ENCODE results near the gene AGK.
A peak's percentile ranks its signal among the peaks of the same experiment; 100 is the strongest.
"Not testable (repeated sequence)": the region's sequence is repeated elsewhere in the genome, so short reads cannot be mapped to it uniquely, and the experiment has no call there.

Gene AGK

DNA sequence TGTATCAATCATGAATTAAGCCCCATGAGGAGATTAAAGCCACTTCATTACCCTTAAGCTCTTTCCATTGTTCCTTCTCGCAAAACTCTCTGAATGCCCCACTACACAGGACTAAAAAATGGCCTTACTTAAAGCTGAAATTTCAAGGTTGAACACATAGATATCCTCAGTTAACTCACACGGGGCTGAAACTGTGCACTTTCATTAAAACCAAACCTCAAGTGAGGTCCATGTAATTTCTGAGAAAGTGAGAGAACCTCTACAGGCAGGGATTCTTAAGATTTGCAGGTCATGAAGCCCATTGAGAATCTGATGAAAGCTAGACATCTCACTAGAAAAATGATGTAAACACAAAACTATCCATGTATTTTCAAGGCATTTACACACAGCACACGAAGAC is 134.9 kb downstream of the AGK start:
- no peak for DNase-seq

DNA sequence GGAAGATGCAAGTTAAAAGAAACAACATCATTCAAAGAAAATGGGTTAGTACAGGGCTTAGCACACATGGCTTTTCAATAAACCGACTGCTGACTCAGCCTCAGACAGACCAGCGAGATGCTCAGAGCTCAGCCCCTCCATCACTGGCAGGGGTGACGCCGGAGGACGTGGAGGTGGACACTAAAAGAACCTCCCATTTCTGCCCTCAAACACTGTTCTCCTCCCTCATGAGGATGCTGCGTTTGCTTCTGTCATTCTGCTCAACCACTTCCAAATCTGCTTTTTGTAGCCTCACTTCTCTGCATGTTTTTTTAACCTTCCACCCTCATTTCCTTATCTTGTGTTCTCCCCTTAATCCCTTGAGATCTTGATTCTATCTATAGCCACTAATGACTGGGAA is 135.5 kb downstream of the AGK start:
- no peak for DNase-seq

DNA sequence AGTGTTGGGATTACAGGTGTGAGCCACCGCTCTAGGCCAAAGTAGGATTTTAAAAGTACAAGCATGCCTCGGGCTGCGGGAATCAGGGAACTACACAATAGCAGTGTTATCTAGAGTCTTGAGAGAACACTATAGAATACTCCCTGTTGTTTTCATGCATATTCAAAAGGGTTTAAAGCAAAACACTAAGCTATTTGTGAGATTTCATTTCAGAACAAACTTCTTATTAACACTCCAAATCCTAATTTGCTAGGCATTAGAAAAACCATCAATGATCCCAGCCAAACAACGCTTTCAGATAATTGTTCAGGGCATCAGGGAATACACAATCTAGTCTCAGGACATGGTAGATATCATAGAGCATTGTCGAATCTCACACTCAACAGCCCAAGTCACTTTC is 136.8 kb downstream of the AGK start:
- no peak for DNase-seq

DNA sequence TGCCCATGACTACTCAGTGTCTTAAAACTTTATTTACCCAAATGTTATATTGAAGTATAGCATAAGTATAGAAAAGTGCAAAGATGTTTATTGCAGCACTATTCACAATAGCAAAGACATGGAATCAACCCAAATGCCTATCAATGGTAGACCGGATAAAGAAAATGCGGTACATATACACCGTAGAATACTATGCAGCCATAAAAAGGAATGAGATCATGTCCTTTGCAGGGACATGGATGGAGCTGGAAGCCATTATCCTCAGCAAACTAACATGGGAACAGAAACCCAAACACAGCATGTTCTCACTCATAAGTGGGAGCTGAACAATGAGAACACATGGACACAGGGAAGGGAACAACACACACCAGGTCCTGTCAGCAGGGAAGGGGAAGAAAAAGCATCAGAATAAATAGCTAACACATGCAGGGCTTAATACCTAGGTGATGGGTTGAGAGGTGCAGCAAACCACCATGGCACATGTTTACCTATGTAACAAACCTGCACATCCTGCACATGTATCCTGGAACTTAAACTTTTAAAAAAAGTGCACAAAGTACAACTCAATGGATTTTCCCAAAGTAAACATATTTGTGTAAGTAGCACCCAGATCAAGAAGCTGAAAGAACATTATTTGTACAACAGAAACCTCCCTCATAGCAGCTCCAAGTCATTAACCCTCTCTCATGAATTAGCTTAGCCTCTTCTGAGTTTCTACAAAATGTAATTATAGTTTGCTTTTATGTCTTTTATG is 138.0 kb downstream of the AGK start:
- DNase-seq: not testable (repeated sequence)

DNA sequence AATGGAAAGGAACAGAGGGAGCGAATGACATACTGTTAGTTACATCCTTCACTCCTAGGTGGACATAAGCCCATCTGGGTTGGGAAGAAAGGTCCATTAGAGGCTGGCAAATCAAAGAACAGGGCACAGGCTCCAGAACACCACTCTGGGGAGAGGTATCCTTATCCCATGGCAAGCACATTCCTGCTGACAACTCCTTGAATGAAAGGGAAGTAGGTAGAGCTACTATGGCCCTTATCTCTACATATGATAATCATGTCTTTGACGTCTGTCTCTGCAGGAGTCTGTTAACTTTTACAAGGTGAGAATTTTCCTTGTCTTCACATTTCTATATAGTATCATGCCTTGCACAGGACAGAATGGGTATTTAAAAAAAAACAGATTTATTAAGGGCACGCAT is 140.3 kb downstream of the AGK start:
- no peak for DNase-seq

DNA sequence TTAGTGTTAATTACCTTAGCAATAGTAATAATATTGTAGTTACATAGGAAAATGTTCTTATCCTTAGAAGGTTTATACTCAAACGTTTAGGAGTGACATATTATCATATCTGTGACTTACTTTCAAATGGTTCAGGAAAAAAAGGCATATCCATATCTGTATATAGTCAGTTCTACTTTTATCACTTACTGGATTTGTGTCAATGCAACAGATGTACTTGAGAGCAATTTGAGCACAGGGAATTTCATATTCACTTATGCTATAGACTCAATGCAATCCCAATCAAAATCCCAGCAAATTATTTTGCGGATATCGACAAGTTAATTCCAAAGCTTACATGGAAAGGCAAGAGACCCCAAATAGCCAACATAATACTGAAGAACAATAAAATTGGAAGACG is 140.8 kb downstream of the AGK start:
- DNase-seq: no peak

DNA sequence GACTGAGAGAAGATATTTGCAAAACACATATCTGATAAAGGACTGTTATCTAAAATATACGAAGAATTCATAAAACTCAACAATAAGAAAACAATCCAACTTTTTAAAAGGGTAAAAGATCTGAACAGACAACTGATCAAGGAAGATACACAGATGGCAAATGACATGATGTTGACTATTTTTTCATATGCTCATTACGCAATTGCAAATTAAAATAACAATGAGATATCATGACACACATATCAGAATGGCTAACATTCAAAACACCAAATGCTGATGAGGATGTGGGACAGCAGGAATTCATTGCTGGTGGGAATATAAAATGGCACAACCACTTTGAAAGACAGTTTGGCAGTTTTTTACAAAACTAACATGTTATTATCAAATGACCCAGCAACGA is 141.9 kb downstream of the AGK start:
- DNase-seq: no peak

DNA sequence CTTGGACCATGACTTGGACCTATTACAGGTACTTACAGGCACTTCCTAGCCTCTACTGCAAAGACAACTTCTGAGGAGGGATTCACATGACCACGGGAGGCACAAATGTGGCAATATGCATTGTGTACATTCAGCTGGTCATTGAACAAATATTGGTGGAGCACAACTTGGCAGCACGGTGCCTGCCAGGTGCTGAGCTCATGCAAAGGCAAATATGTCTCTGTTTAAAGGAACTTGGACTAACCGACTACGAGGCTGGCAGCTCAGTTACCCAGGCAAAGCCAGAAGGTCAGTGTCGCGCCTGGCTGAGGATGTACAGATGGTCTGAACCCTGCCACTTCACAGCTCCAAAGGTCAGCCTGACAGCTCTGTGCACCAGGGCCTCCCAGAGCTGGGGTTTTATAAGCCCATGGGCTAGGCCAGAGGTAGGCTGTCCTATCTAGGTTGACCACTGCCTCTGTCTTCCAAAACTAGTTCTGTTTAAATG is 144.6 kb downstream of the AGK start:
- DNase-seq: no peak

DNA sequence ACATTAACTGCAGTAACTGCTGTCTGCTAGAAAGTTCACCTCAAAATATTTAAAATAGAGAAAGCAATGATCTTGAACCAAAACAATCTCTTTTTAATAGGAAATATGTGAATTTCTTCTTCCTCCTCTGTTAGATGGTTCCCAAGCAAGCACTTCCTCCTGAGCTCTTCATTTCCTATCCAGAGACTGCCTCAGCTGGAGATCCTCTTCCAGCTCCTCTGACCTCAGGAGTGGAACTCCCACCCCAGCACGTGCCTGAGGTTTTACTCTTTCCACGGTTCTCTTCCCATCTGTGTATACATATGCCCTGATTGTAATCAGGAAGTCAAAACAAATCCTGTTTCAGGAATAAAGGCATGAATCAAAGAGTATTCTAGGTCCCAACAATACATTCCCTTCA is 145.1 kb downstream of the AGK start:
- peak; percentile 63 to 76 (median 72) for DNase-seq

DNA sequence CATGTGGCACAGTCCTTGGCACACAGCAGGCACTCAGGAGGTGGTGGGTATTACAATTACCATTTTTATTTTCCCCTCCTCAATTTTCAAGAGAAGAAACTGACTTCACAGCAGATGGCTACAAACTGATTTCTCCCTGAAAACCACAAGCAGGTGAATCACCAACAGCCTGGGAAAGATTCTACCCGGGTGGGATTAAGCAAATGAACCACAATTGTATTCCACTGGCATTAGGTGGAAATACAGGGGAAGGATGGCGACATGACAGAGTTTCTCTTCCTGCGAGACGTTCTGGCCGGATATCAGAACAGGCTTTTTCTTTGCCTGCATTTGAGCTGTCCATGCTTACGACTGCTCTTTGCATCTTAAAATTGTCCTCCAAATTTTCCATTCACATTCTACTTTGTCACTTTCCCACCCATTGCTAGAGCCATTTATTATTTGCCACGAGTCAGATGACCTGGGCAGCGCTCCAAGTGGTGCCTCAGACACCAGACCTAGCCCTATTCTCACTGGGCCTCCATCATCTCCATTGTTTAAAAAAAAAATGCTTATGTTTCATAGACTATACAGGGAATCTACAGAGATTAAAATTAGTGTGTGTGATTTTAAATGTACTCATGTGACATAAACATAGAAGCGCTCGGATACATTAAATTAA is 146.1 kb downstream of the AGK start:
- DNase-seq: no peak

DNA sequence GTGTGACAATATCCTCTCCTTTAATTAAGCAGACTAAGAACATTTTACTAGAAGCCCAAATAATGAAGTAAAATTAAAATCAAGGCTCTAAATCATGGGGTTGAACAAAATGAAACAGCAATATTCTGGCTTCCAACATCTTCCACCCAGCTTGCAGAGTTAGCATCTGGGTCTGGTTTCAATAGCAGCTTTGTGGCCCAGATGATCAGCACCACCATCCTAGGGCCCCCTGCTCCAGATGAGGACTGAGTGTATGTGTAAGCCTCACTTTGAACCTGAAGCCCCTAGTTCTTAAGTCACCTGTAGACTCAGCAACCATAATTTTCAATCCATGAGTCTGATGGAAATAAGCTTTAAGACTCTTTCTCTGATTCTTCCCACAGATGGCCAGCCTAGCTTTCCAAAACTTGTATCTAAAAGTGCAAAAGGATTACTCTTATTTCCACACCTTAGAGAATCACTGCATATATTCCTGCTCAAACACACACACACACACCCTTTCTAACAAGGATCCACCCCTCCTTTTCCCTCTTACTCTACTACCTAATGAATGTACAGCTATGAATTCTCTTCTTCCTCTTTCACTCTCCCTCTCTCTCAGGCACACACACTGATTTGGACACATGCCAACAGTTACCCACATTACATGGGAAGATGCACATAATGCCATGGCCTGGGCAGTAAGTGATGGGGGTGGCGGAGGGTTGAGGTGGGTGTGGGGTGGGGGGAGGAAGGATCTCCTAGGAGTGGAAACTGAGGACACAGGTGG is 147.2 kb downstream of the AGK start:
- peak in 3 of 4 experiments; percentile 33 to 73 (median 39) for DNase-seq

DNA sequence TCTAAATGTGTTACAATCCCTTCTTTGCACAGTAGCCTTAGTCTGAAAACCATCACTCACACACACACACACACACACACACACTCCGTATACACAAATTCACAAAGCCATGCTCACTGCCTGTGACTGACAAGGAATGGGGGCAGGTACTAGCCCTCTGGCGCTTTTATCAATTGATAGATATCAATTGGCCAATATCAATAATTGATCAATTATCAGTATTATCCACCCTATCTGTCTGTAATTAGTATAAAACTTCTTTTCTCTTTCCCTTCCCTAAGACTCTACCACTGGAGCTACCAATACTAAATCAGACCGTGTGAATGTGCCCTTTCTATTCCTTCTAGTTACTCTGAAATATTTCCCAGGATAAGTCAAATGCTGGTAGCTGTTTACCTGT is 148.7 kb downstream of the AGK start:
- no peak for DNase-seq

DNA sequence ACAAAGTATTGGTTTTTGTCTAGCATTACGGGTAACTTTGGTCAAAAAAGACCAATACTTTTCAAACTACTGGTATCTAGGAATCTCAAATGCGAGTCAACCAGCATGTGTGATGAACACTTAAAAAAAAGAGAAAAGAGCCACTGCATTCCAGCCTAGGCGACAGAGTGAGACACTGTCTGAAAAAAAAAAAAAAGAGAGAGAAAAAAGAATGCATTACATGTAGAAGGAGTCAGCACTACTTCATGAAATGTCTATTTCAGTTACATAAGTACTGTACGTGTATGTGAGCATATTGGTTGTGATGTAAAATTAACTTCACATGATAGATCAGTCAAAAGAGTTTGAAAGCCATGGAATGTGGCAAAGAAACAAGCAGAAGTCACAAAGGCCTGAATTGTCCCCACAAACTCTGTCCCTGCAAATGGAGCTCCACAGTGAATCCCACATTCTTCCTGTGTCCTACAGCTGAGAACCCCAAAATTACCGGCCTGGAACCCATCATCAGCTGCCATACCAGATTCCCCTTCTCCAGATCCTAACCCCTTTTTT is 149.2 kb downstream of the AGK start:
- no peak for DNase-seq

DNA sequence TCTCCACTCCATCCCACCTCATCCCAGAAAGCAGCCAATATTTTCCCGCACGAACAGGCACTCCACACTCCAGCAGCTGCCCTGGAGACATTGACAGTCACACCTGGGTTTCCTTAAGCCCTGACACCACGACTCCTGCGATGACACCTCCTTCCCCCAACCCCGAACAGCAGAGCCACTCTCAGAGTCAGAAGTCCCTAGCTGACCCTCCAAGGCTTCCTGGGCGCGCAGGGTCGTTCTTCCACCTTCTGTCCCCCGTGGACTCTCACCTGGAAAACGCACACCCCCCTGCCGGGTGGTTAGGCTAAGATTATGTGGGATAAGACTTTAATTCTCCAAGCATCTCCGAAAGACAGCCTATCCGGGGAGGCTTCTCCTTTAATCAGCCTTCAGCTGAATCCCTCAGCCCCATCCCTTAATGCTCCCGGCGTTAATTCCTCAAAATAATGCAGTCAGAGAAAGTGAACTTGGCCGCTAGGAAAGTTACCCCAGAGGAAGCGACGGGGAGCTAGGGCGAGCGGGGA is 149.7 kb downstream of the AGK start:
- peak; percentile 23 to 60 (median 44) for DNase-seq

DNA sequence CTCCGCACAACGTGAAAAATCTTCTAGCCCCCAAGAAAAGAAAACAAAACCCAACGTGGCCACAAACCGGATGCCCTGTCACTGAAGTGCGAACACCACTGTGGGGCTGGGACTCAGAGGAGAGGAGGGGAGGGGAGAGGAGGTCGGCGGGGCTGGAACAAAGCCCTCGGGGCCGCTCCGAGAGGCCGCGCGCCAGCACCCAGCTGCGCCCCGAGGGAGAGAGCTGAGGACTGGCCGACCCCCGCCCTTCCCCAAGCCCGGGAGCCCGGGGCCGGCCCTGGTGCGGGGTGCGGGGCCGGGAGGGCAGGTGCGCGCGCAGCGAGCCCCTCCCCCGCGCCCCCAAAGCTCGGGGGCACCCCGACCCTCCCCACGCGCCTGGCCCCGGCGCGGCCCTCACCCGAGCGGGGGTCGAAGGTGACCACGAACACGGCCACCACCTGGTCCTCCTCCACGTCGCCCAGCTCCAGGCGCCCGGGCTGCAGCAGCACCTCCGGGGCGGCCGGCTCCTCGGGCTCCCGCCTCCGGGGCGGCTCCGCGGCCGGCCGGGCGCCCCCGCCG is 150.4 kb downstream of the AGK start:
- peak; percentile 21 to 46 (median 34) for DNase-seq

DNA sequence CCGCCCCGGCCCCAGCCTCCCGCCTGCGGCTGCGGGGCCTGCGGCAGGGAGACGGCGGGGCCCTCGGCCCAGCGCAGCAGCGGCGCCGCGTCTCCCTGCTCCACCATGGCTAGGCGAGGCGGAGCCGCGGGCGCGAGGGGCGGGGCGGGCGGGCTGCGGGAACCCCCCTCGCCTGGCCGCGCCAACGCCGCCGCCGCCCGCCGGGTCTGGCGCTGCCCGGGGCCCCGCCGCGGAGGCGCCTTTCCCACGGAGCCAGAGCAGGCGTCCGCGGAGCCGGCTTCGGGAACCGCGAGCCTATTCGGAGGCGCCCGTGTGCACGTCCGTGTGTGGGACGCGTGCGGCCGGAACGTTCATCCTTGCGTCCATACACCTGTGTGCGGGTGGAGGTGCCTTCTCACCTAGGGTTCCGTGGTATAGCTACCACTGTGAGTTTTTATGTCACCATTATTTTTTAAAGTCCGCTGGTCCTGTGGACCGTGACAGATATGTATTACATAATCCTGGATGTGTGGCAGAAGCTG is 150.9 kb downstream of the AGK start, which contains the start of gene DENND11:
Gene DENND11 (minus strand): TSS at position 120 of the 521 bp plus-strand sequence. CDS start 13 bp downstream, at position 107.
- DNase-seq: peak; percentile 56 to 85 (median 72)

DNA sequence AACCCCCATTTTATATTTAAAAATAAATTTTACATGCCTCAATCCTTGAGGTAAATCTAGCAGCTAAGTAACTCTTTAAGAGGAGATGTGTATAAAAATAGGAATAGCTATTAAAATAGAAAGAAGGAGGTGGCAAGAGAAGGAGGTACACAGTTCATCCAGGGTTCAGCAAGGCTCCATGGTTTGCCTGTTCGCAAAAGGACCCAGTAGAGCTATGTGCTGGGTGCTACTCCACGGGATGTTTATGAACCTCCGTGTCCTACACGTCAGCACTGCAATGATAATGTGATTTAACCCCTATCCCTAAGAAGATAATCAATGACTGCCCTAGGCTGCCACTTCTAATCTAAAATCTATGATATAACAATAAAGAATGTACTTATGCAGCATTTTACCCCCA is 151.7 kb downstream of the AGK start:
- no peak for DNase-seq

DNA sequence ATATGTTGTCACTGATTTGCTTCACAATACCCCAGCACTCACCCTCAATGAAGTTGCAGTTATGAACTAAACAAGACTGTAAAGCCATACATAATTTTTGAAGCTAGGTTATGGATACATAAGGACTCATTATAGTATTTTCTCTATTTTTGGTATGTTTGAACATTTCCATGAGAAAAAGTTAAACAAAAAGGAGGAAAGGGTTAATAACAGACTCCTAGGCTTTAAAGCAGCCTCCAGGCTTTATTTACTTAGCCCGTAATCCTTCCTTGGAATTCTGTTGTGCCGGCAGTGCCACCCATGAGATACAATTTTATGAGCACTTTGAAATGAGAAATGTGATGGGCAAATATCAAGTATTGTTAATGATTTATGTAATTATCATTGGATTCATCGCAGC is 152.9 kb downstream of the AGK start:
- DNase-seq: no peak

DNA sequence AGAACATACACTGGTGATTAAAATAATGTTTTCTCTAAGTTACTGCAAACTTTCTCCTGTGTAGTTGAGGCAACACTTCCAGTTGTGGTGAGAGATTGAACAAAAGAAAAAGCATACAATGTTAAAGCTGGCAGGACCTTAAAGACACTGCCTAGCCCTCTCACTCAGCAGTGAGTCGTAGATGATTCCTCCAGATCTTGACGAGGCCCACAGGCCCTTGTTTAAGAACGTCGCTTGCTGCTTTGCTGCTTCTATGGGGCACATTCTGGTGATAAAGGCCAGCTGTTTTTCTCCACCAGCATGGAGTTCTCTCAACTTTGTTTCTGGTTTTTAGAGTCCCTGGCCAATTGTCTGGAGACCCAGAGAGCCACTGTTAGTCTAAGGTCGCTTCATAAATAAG is 153.5 kb downstream of the AGK start:
- DNase-seq: no peak

All from suppressor macrophage (primary cell).